Gastroesophageal sphincter (tissue), 4 donors: ENCODE results near the gene PUSL1. TPM values are rescaled to one million over a fixed set of nuclear protein-coding genes. Genes with fewer than 3 reads are reported as not detected.

Source experiments
- ATAC-seq: fragments of 150-250 bp; one replicate; pipeline ENCODE4 v1.9.1; 2016; ENCODE audit warnings: mild to moderate bottlenecking, moderate library complexity
- H3K27ac ChIP-seq, 4 donors: fragments of 200-600 bp; sonication (generic) in 3 of 4; 1 replicate in 3 of 4; 2 replicates in 1 of 4; pipeline ENCODE4 v1.5.1; 2016 to 2019
- H3K27me3 ChIP-seq: fragments of 200-600 bp; sonication (generic); one replicate; pipeline ENCODE4 v1.5.1; 2019
- H3K36me3 ChIP-seq, 2 donors: fragments of 200-600 bp; sonication (generic); one replicate each; pipeline ENCODE4 v1.5.1; 2019; ENCODE audit warnings: control low read depth in 1 of 2
- H3K4me1 ChIP-seq, 3 donors: fragments of 200-600 bp; sonication (generic); 1 replicate in 2 of 3; 2 replicates in 1 of 3; pipeline ENCODE4 v1.5.1; 2016 to 2019; ENCODE audit warnings: control low read depth in 2 of 3
- H3K4me3 ChIP-seq, 2 donors: fragments of 200-600 bp; sonication (generic); one replicate each; pipeline ENCODE4 v1.5.1; 2019; ENCODE audit warnings: mild to moderate bottlenecking in 1 of 2, moderate library complexity in 1 of 2
- H3K9me3 ChIP-seq, 3 donors: fragments of 200-600 bp; sonication (generic); one replicate each; pipeline ENCODE4 v1.5.1; 2017 to 2019; ENCODE audit warnings: control low read depth in 2 of 3
- CTCF ChIP-seq, 4 experiments: fragments of 200-600 bp in 2 of 4; fragments of 450-650 bp in 2 of 4; sonication (generic) in 1 of 4; IDR thresholded peaks; one replicate each; pipeline ENCODE4 v1.5.1; 2017 to 2019; ENCODE audit warnings: antibody characterized with exemption in 4 of 4, mild to moderate bottlenecking in 2 of 4, moderate library complexity in 2 of 4
- EP300 ChIP-seq: sonication (generic); formaldehyde crosslinking; IDR thresholded peaks from one replicate; pipeline ENCODE4 v1.6.1; 2017; ENCODE audit warnings: antibody characterized with exemption, mild to moderate bottlenecking
- POLR2A ChIP-seq, 2 donors: fragments of 450-650 bp; IDR thresholded peaks; one replicate each; pipeline ENCODE4 v1.6.1; 2017; ENCODE audit warnings: antibody characterized with exemption in 2 of 2, mild to moderate bottlenecking in 2 of 2, moderate library complexity in 1 of 2
- POLR2AphosphoS5 ChIP-seq: sonication (generic); formaldehyde crosslinking; IDR thresholded peaks from one replicate; pipeline ENCODE4 v1.6.1; 2017; ENCODE audit warnings: antibody characterized with exemption
- WGBS, 2 donors: methylation state at CpG; one replicate each; pipeline ENCODE4 v1.1.5; 2018; ENCODE audit warnings: low coverage in 1 of 2; 5-methylcytosine and 5-hydroxymethylcytosine counted together
- total RNA-seq, 4 donors: library from RNA; depleted of rRNA; stranded (reverse); fragments of >200 nt; gene quantifications; one replicate each; pipeline ENCODE4 v1.1.0, GENCODE V29; 2016

PUSL1 gene
- total RNA-seq, 4 donors from 2014 or later: 12.5 to 24.2 (median 19.4) TPM

GRCh38 chr1:1291023-1291528 lies 17.3 kb upstream of the PUSL1 start:
- H3K4me1 ChIP-seq: peaks cover 0 to 14% (median 0%) of the 10 kb centered on the region in 3 donors
- 48% methylated on average over 7 of the region's 28 CpGs; no CpG with 5 or more reads in 1 of the 2 donors for WGBS, 2 donors
- no peak for ATAC-seq
- no peak for TF ChIP-seq POLR2A (IDR thresholded peaks at IDR 0.05)
- no peak for TF ChIP-seq EP300
- TF ChIP-seq POLR2AphosphoS5: no peak
- TF ChIP-seq CTCF (IDR thresholded peaks at IDR 0.05): no peak
- peaks cover 0 to 35% of the 10 kb centered on the region in 2 donors for H3K36me3 ChIP-seq
- no peaks in the 10 kb centered on the region for H3K9me3 ChIP-seq
- H3K27ac ChIP-seq: no peak overlapping the region
- no peak overlapping the region for H3K4me3 ChIP-seq
- peaks cover 19% of the 10 kb centered on the region for H3K27me3 ChIP-seq

GRCh38 chr1:1291548-1292441 lies 16.6 kb upstream of the PUSL1 start:
- TF ChIP-seq CTCF (IDR thresholded peaks at IDR 0.05) (peak in 3 of 4 experiments; percentile 71 to 81 (median 71)), EP300 (no peak)

GRCh38 chr1:1292442-1292779 lies 16.0 kb upstream of the PUSL1 start:
- no peak overlapping the region for H3K4me3 ChIP-seq
- ATAC-seq: no peak
- H3K27me3 ChIP-seq: peaks cover 6% of the 10 kb centered on the region
- no CpG with 5 or more reads among the region's 9 CpGs for WGBS, 2 donors
- no peak for TF ChIP-seq EP300
- TF ChIP-seq POLR2A (IDR thresholded peaks at IDR 0.05): no peak
- TF ChIP-seq POLR2AphosphoS5: no peak
- TF ChIP-seq CTCF (IDR thresholded peaks at IDR 0.05): no peak
- H3K36me3 ChIP-seq: peaks cover 0 to 45% of the 10 kb centered on the region in 2 donors
- no peak overlapping the region for H3K27ac ChIP-seq
- no peaks in the 10 kb centered on the region for H3K9me3 ChIP-seq
- H3K4me1 ChIP-seq: peaks cover 0 to 14% (median 0%) of the 10 kb centered on the region in 3 donors

More at GRCh38 chr1:1291548-1292441, 16.6 kb upstream of the PUSL1 start:
- Histone ChIP-seq H3K9me3 (no peaks in the 10 kb centered on the region), H3K4me3 (no peak overlapping the region), H3K4me1 (peaks cover 0 to 14% (median 0%) of the 10 kb centered on the region in 3 donors), H3K36me3 (peaks cover 0 to 42% of the 10 kb centered on the region in 2 donors), H3K27ac (no peak overlapping the region), H3K27me3 (peaks cover 12% of the 10 kb centered on the region)
- 38% methylated on average over 8 of the region's 45 CpGs; no CpG with 5 or more reads in 1 of the 2 donors for WGBS, 2 donors
- peak; percentile 70 for ATAC-seq

GRCh38 chr1:1292851-1293250 lies 15.5 kb upstream of the PUSL1 start:
- no peak for ATAC-seq
- TF ChIP-seq EP300 (no peak), CTCF (IDR thresholded peaks at IDR 0.05) (no peak), POLR2A (IDR thresholded peaks at IDR 0.05) (no peak)
- Histone ChIP-seq H3K27ac (no peak overlapping the region), H3K36me3 (peaks cover 0 to 49% of the 10 kb centered on the region in 2 donors), H3K4me3 (no peak overlapping the region), H3K27me3 (peaks cover 1% of the 10 kb centered on the region), H3K4me1 (peaks cover 0 to 14% (median 0%) of the 10 kb centered on the region in 3 donors), H3K9me3 (no peaks in the 10 kb centered on the region)
- WGBS, 2 donors: 83 to 90% methylated on average over 1 to 2 of the region's 18 CpGs
